GM12878 (cell line): ENCODE measurements around the gene MZT2B. TPM values are rescaled to one million over a fixed set of nuclear protein-coding genes. Genes with fewer than 3 reads are reported as not detected.
"Not testable (repeated sequence)": the region's sequence is repeated elsewhere in the genome, so short reads cannot be mapped to it uniquely, and the experiment has no call there.

ENCODE experiments used
- ATAC-seq: fragments of 200-7000 bp; cut with Tn5 transposase; 3 replicates; pipeline ENCODE4 v1.9.1; 2020; ENCODE audit warnings: mild to moderate bottlenecking, moderate library complexity
- BruUV-seq: library from RNA; stranded (reverse); fragments of 400-500 nt; replicated peaks from 2 replicates; lab custom pipeline; 2021; lab: Mats Ljungman, UMichigan
- CTCF ChIA-PET: fragments of 300-600 bp; sonication (Branson Sonifier 250); formaldehyde crosslinking; extraction: SDS; loops from one replicate; lab custom pipeline; 2021; ENCODE audit warnings: inconsistent platforms; lab: Yijun Ruan, JAX
- POLR2A ChIA-PET: fragments of 350-600 bp; formaldehyde crosslinking; extraction: SDS; loops from one replicate; lab custom pipeline; 2021; ENCODE audit warnings: inconsistent platforms; lab: Charles Lee
- RAD21 ChIA-PET: fragments of 300-600 bp; sonication (Branson Sonifier 250); formaldehyde crosslinking; loops from one replicate; lab custom pipeline; 2023; ENCODE audit warnings: antibody characterized with exemption; ENCODE audit not compliant: unreplicated experiment; lab: Charles Lee
- SMC1A ChIA-PET: fragments of 300-600 bp; sonication (Branson Sonifier 250); formaldehyde crosslinking; loops from one replicate; lab custom pipeline; 2023; ENCODE audit not compliant: unreplicated experiment, uncharacterized antibody; lab: Charles Lee
- DNase-seq: peaks from one replicate; pipeline ENCODE4 v3.0.0-alpha.2; 2011; ENCODE audit warnings: low read depth, low spot score
- FAIRE-seq: peaks from 3 replicates; lab custom pipeline; 2011; peaks lifted over from hg19 to GRCh38; lab: Jason Lieb, UNC
- H2AFZ ChIP-seq: 2 replicates; pipeline ENCODE4 v1.6.0; 2011; ENCODE audit warnings: low read depth, low read length, control low read depth; ENCODE audit not compliant: control insufficient read depth
- H3K27ac ChIP-seq: 2 replicates; pipeline ENCODE4 v1.5.1; 2011; ENCODE audit warnings: control low read depth; ENCODE audit not compliant: control insufficient read depth, insufficient read depth
- H3K27me3 ChIP-seq, 2 experiments: replicated peaks in 1 of 2; 2 replicates each; pipeline versions ENCODE4 v1.6.0 to v1.6.1; 2011; ENCODE audit warnings: low read length in 1 of 2; ENCODE audit not compliant: control insufficient read depth in 2 of 2, insufficient read depth in 2 of 2
- H3K36me3 ChIP-seq, 2 experiments: 2 replicates each; pipeline ENCODE4 v1.5.1; 2011; ENCODE audit warnings: low read length in 1 of 2; ENCODE audit not compliant: control insufficient read depth in 2 of 2, insufficient read depth in 2 of 2
- H3K4me1 ChIP-seq: 2 replicates; pipeline ENCODE4 v1.6.1; 2011; ENCODE audit warnings: mild to moderate bottlenecking, low read length, moderate library complexity, mixed read lengths; ENCODE audit not compliant: control insufficient read depth, insufficient read depth
- H3K4me2 ChIP-seq: 2 replicates; pipeline ENCODE4 v1.6.0; 2011; ENCODE audit warnings: control low read depth; ENCODE audit not compliant: control insufficient read depth, insufficient read depth
- H3K4me3 ChIP-seq: fragments of 200-600 bp; sonication (generic); 2 replicates; pipeline ENCODE4 v1.5.1; 2016
- H3K79me2 ChIP-seq: 2 replicates; pipeline ENCODE4 v1.6.0; 2011; ENCODE audit warnings: low read length; ENCODE audit not compliant: control insufficient read depth, insufficient read depth
- H3K9ac ChIP-seq: 2 replicates; pipeline ENCODE4 v1.8.0; 2011; ENCODE audit warnings: low read length, control low read depth, mixed read lengths; ENCODE audit not compliant: control insufficient read depth, insufficient read depth
- H3K9me3 ChIP-seq: replicated peaks from 3 replicates; pipeline ENCODE4 v1.5.1; 2011; ENCODE audit warnings: mild to moderate bottlenecking, low read length; ENCODE audit not compliant: control insufficient read depth, insufficient read depth
- H4K20me1 ChIP-seq: 2 replicates; pipeline ENCODE4 v1.6.0; 2011; ENCODE audit not compliant: control insufficient read depth, insufficient read depth
- BHLHE40 ChIP-seq, 2 experiments: fragments of 450-650 bp in 1 of 2; IDR thresholded peaks; 2 replicates each; pipeline ENCODE4 v1.6.1; 2011 to 2017; ENCODE audit warnings: low read depth in 2 of 2, borderline replicate concordance in 1 of 2, improper control_type of control experiment in 1 of 2, low read length in 1 of 2, mild to moderate bottlenecking in 1 of 2
- CREB1 ChIP-seq: IDR thresholded peaks from 2 replicates; pipeline ENCODE4 v1.6.1; 2012; ENCODE audit warnings: low read depth, mild to moderate bottlenecking, inconsistent platforms
- CREM ChIP-seq: IDR thresholded peaks from 2 replicates; pipeline ENCODE4 v1.6.1; 2014; ENCODE audit warnings: antibody characterized with exemption, low read depth
- EED ChIP-seq: sonication (generic); IDR thresholded peaks from 2 replicates; pipeline ENCODE4 v1.6.1; 2016; ENCODE audit warnings: antibody characterized with exemption, low read depth
- GABPA ChIP-seq: IDR thresholded peaks from 2 replicates; pipeline ENCODE4 v1.6.1; 2014; ENCODE audit warnings: antibody characterized with exemption, low read depth, mild to moderate bottlenecking, inconsistent platforms
- IKZF1 ChIP-seq: fragments of 450-650 bp; conservative IDR thresholded peaks from 2 replicates; pipeline ENCODE4 v1.6.1; 2017; ENCODE audit warnings: antibody characterized with exemption, mild to moderate bottlenecking
- NBN ChIP-seq: fragments of 450-650 bp; IDR thresholded peaks from 2 replicates; pipeline ENCODE4 v1.6.1; 2016
- RAD21 ChIP-seq: IDR thresholded peaks from 2 replicates; pipeline ENCODE4 v1.6.1; 2011; ENCODE audit warnings: mild to moderate bottlenecking, low read depth, low read length, moderate library complexity; ENCODE audit not compliant: insufficient read depth
- RELA ChIP-seq: fragments of 450-650 bp; IDR thresholded peaks from 2 replicates; pipeline ENCODE4 v1.8.0; 2014; ENCODE audit warnings: borderline replicate concordance; ENCODE audit not compliant: partially characterized antibody
- RUNX3 ChIP-seq: IDR thresholded peaks from 2 replicates; pipeline ENCODE4 v1.6.1; 2012; ENCODE audit warnings: low read length, inconsistent platforms
- TBL1XR1 ChIP-seq: IDR thresholded peaks from 2 replicates; pipeline ENCODE4 v1.6.1; 2012; ENCODE audit warnings: low read depth, low read length, improper control_type of control experiment
- ZNF384 ChIP-seq: IDR thresholded peaks from 2 replicates; pipeline ENCODE4 v1.6.1; 2012; ENCODE audit warnings: low read depth, mild to moderate bottlenecking, low read length, improper control_type of control experiment, borderline replicate concordance
- WGBS: methylation state at CpG from one replicate; pipeline ENCODE4 v1.1.6; 2016; ENCODE audit warnings: low lambda C conversion rate; ENCODE audit not compliant: insufficient replicate concordance, insufficient coverage; ENCODE audit errors: missing lambda C conversion rate; 5-methylcytosine and 5-hydroxymethylcytosine counted together
- in situ Hi-C: fragments of 300-500 bp; cut with MboI; formaldehyde crosslinking; loops from 9 replicates; pipeline ENCODE4 v1.14.3; 2018; ENCODE audit warnings: mixed read lengths
- intact Hi-C: fragments of 100-400 bp; cut with micrococcal nuclease; formaldehyde crosslinking; loops from one replicate; pipeline ENCODE4 v1.14.2; 2022; ENCODE audit not compliant: unreplicated experiment
- polyA plus RNA-seq, 11 experiments: library from polyadenylated mRNA; depleted of rRNA in 4 of 11; unstranded in 6 of 11; stranded (reverse) in 5 of 11; fragments of >200 nt; fragmentation: Nextera tagmentation in 4 of 11; fragmentation: Illumina TruSeq in 1 of 11; extraction: Ambion mirVana in 4 of 11; extraction: Trizol in 1 of 11; gene quantifications; 1 replicate in 1 of 11; 2 replicates in 10 of 11; pipeline versions ENCODE4 v1.2.1 to v1.2.3, GENCODE V29; 2011 to 2016; ENCODE audit warnings: inconsistent platforms in 2 of 11, missing spikeins in 2 of 11, low read depth in 1 of 11
- total RNA-seq, 4 experiments: library from RNA; depleted of rRNA in 3 of 4; stranded (reverse); fragments of >200 nt in 3 of 4; fragmentation: Illumina TruSeq in 1 of 4; extraction: Trizol in 1 of 4; gene quantifications; 2 replicates each; pipeline versions ENCODE4 v1.2.1 to v1.2.3, GENCODE V29; 2013 to 2021
- TF ChIP-seq, protein P1 (sequence below): fragments of 450-650 bp; IDR thresholded peaks from 2 replicates; pipeline ENCODE4 v1.6.1; 2017; ENCODE audit warnings: mild to moderate bottlenecking, low read depth, inconsistent platforms; ENCODE audit not compliant: poor library complexity, severe bottlenecking
- TF ChIP-seq, protein P2 (sequence below): fragments of 450-650 bp; IDR thresholded peaks from 2 replicates; pipeline ENCODE4 v1.6.1; 2016; ENCODE audit warnings: mild to moderate bottlenecking
- TF ChIP-seq, protein P3 (sequence below): fragments of 450-650 bp; IDR thresholded peaks from 2 replicates; pipeline ENCODE4 v1.6.1; 2017; ENCODE audit warnings: mild to moderate bottlenecking, moderate library complexity

MZT2B gene
- total and polyA plus RNA-seq, 10 of the 15 experiments (the other 5 are each of a cell fraction or from before 2014, with no cell fraction given) = 6.3 to 399 (median 198) TPM

DNA sequence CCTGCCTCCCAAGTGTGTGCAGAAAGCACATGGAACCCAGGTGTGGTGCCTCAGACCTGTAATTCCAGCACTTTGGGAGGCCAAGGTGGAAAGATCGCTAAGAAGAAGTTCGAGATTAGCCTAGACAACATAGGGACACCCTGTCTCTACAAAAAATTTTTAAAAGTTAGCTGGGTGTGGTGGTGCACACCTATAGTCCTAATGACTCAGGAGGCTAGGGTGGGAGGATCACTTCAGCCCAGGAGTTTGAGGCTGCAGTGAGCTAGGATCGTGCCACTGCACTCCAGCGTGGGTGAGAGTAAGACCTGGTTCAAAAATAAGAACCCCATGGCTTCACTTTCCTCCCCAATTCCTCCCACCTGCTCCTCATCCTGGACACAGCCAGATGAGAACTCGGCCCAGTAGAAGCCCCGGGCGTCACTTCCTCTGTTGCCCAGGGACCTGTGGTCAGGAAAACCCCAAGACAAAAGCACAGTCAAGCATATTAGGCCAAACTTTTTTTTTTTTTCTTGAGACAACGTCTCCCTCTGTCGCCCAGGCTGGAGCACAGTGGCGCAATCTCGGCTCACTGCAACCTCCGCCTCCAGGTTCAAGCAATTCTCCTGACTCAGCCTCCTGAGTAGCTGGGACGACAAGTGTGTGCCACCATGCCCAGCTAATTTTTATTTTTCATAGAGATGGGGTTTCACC lies 24.1 kb upstream of the MZT2B start:
- H3K79me2 ChIP-seq, H3K4me3 ChIP-seq, H3K9ac ChIP-seq, H3K9me3 ChIP-seq, POLR2A ChIA-PET, H3K27me3 ChIP-seq, H4K20me1 ChIP-seq, H2AFZ ChIP-seq, BruUV-seq: not testable (repeated sequence)
- Histone ChIP-seq H3K4me2 (0 out of 2 replicates have a peak overlapping the region, but pooled peaks have one; percentile 9), H3K27ac (peak overlapping the region; percentile 75), H3K4me1 (peaks cover 18% of the 10 kb centered on the region), H3K36me3 (peaks cover 0 to 15% of the 10 kb centered on the region in 2 experiments; a peak in 2 of 4 replicates)
- peak; percentile 60 for DNase-seq
- intact Hi-C loops = loop anchor here (1.0 kb wide), 1 partner anchor 1514 kb away; no protein-coding TSS in a partner anchor
- peak; percentile 96 for FAIRE-seq
- in situ Hi-C loops = loop anchor here (5.0 to 10.0 kb wide), 2 partner anchors 179 to 1517 kb away; no protein-coding TSS in a partner anchor
- CTCF ChIA-PET = interaction anchor here (0.6 to 1.5 kb wide), 6 partner anchors 20 to 179 kb away, joined by 3 to 5 read pairs (median 4); partner anchors contain the start of gene SMPD4
- SMC1A ChIA-PET = interaction anchor here (0.7 to 1.4 kb wide), 2 partner anchors 23 to 173 kb away, joined by 4 to 5 read pairs; partner anchors contain the start of gene SMPD4
- ATAC-seq = peak; percentile 86
- RAD21 ChIA-PET = interaction anchor here (1.0 to 1.2 kb wide), 3 partner anchors 23 to 1514 kb away, joined by 3 to 4 read pairs (median 4); partner anchors contain the start of gene SMPD4
- WGBS = 2% methylated on average over 13 of the region's 13 CpGs
- TF ChIP-seq CREM (peak; percentile 85), NBN (peak; percentile 73; the same call in 1 of the 2 replicates), CREB1 (peak; percentile 58; the same call in 1 of the 2 replicates), IKZF1 (peak; percentile 30; the same call in 1 of the 2 replicates), ZNF384 (peak; percentile 86), EED (peak; percentile 87), BHLHE40 (IDR thresholded peaks at IDR 0.05; ENCODE audit: borderline replicate concordance in 1 of 2, low read depth in 2 of 2, low read length in 1 of 2) (peak in 1 of 2 experiments; percentile 22; a peak in 1 of 4 replicates), GABPA (peak; percentile 53; the same call in 1 of the 2 replicates), RUNX3 (peak; percentile 90), RAD21 (peak; percentile 40; the same call in 1 of the 2 replicates), RELA (peak; percentile 93), TBL1XR1 (0 out of 2 replicates have a peak, but pooled peaks have one; percentile 16)
- TF ChIP-seq, protein P1, sequence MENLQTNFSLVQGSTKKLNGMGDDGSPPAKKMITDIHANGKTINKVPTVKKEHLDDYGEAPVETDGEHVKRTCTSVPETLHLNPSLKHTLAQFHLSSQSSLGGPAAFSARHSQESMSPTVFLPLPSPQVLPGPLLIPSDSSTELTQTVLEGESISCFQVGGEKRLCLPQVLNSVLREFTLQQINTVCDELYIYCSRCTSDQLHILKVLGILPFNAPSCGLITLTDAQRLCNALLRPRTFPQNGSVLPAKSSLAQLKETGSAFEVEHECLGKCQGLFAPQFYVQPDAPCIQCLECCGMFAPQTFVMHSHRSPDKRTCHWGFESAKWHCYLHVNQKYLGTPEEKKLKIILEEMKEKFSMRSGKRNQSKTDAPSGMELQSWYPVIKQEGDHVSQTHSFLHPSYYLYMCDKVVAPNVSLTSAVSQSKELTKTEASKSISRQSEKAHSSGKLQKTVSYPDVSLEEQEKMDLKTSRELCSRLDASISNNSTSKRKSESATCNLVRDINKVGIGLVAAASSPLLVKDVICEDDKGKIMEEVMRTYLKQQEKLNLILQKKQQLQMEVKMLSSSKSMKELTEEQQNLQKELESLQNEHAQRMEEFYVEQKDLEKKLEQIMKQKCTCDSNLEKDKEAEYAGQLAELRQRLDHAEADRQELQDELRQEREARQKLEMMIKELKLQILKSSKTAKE = peak; percentile 21
- TF ChIP-seq, protein P2, sequence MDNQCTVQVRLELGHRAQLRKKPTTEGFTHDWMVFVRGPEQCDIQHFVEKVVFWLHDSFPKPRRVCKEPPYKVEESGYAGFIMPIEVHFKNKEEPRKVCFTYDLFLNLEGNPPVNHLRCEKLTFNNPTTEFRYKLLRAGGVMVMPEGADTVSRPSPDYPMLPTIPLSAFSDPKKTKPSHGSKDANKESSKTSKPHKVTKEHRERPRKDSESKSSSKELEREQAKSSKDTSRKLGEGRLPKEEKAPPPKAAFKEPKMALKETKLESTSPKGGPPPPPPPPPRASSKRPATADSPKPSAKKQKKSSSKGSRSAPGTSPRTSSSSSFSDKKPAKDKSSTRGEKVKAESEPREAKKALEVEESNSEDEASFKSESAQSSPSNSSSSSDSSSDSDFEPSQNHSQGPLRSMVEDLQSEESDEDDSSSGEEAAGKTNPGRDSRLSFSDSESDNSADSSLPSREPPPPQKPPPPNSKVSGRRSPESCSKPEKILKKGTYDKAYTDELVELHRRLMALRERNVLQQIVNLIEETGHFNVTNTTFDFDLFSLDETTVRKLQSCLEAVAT = peak; percentile 69; the same call in 1 of the 2 replicates
- TF ChIP-seq, protein P3, sequence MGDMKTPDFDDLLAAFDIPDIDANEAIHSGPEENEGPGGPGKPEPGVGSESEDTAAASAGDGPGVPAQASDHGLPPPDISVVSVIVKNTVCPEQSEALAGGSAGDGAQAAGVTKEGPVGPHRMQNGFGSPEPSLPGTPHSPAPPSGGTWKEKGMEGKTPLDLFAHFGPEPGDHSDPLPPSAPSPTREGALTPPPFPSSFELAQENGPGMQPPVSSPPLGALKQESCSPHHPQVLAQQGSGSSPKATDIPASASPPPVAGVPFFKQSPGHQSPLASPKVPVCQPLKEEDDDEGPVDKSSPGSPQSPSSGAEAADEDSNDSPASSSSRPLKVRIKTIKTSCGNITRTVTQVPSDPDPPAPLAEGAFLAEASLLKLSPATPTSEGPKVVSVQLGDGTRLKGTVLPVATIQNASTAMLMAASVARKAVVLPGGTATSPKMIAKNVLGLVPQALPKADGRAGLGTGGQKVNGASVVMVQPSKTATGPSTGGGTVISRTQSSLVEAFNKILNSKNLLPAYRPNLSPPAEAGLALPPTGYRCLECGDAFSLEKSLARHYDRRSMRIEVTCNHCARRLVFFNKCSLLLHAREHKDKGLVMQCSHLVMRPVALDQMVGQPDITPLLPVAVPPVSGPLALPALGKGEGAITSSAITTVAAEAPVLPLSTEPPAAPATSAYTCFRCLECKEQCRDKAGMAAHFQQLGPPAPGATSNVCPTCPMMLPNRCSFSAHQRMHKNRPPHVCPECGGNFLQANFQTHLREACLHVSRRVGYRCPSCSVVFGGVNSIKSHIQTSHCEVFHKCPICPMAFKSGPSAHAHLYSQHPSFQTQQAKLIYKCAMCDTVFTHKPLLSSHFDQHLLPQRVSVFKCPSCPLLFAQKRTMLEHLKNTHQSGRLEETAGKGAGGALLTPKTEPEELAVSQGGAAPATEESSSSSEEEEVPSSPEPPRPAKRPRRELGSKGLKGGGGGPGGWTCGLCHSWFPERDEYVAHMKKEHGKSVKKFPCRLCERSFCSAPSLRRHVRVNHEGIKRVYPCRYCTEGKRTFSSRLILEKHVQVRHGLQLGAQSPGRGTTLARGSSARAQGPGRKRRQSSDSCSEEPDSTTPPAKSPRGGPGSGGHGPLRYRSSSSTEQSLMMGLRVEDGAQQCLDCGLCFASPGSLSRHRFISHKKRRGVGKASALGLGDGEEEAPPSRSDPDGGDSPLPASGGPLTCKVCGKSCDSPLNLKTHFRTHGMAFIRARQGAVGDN = peak; percentile 72
